GM18870 (cell line): ENCODE measurements around the gene VPS4B.
"Not testable (repeated sequence)": the region's sequence is repeated elsewhere in the genome, so short reads cannot be mapped to it uniquely, and the experiment has no call there.

ENCODE experiments used
- ATAC-seq: cut with Tn5 transposase; IDR thresholded peaks from one replicate; pipeline ENCODE4 v1.9.1; 2021; ENCODE audit warnings: moderate library complexity; ENCODE audit not compliant: unreplicated experiment

The VPS4B gene

GRCh38 chr18:63373161-63373560 is 49.1 kb downstream of the VPS4B start:
- no peak for ATAC-seq

GRCh38 chr18:63368611-63369010 is 53.7 kb downstream of the VPS4B start:
- no peak for ATAC-seq

- ATAC-seq, result peak; percentile 79
Observed at GRCh38 chr18:63367053-63367953, 55.0 kb downstream of the VPS4B start, which contains the start of gene KDSR. KDSR (minus strand) TSS chr18:63367206; CDS start chr18:63367118, 88 bp downstream.

- ATAC-seq, result no peak
Observed at GRCh38 chr18:63366213-63367052, 55.8 kb downstream of the VPS4B start.

- ATAC-seq, result no peak
Observed at GRCh38 chr18:63365876-63366212, 56.4 kb downstream of the VPS4B start.

- ATAC-seq, result no peak
Observed at GRCh38 chr18:63363951-63364350, 58.3 kb downstream of the VPS4B start.

- ATAC-seq, result not testable (repeated sequence)
Observed at GRCh38 chr18:63363420-63363819, 58.9 kb downstream of the VPS4B start.

- ATAC-seq, result no peak
Observed at GRCh38 chr18:63356272-63356896, 65.9 kb downstream of the VPS4B start.

- ATAC-seq, result no peak
Observed at GRCh38 chr18:63350230-63350629, 72.0 kb downstream of the VPS4B start.

- no peak for ATAC-seq
Observed at GRCh38 chr18:63348508-63349136, 73.7 kb downstream of the VPS4B start.

GRCh38 chr18:63346480-63347183 is 75.6 kb downstream of the VPS4B start:
- no peak for ATAC-seq

GRCh38 chr18:63346031-63346430 is 76.2 kb downstream of the VPS4B start:
- no peak for ATAC-seq

- no peak for ATAC-seq
Observed at GRCh38 chr18:63344918-63345317, 77.4 kb downstream of the VPS4B start.

- no peak for ATAC-seq
Observed at GRCh38 chr18:63344263-63344662, 78.0 kb downstream of the VPS4B start.

- ATAC-seq, result no peak
Observed at GRCh38 chr18:63342206-63342605, 80.1 kb downstream of the VPS4B start.

- ATAC-seq, result no peak
Observed at GRCh38 chr18:63339920-63340484, 82.3 kb downstream of the VPS4B start.
